Mucosa of descending colon (tissue), 3 donors: Measurements from ENCODE around the gene MVB12B. TPM values are rescaled to one million over a fixed set of nuclear protein-coding genes. Genes with fewer than 3 reads are reported as not detected.

Experiments
- ATAC-seq: fragments of 200-7000 bp; cut with Tn5 transposase; one replicate; pipeline ENCODE4 v1.9.1; 2020; ENCODE audit warnings: mild to moderate bottlenecking, moderate library complexity
- DNase-seq, 3 donors: peaks; one replicate each; pipeline ENCODE4 v3.0.0-alpha.2; 2020
- H3K36me3 ChIP-seq: fragments of 200-600 bp; one replicate; pipeline ENCODE4 v1.8.0; 2021; ENCODE audit warnings: low read depth, mild to moderate bottlenecking
- H3K4me1 ChIP-seq: fragments of 200-600 bp; one replicate; pipeline ENCODE4 v1.8.0; 2021; ENCODE audit warnings: low read depth, mild to moderate bottlenecking
- H3K4me3 ChIP-seq: fragments of 200-600 bp; one replicate; pipeline ENCODE4 v1.8.0; 2021; ENCODE audit warnings: mild to moderate bottlenecking
- H3K9me3 ChIP-seq: fragments of 200-600 bp; one replicate; pipeline ENCODE4 v1.8.0; 2021; ENCODE audit warnings: mild to moderate bottlenecking
- CTCF ChIP-seq: fragments of 200-600 bp; IDR thresholded peaks from one replicate; pipeline ENCODE4 v1.8.0; 2022; ENCODE audit warnings: antibody characterized with exemption, mild to moderate bottlenecking
- intact Hi-C, 2 donors: fragments of 100-400 bp; cut with DNase I in 1 of 2; cut with micrococcal nuclease in 1 of 2; formaldehyde crosslinking; loops; one replicate each; pipeline versions ENCODE4 v1.11.0 to v1.11.1; 2022; cut with DNase I, micrococcal nuclease
- total RNA-seq, 3 donors: library from RNA; stranded (reverse); fragmentation: NEBNext Ultra II Directional in 2 of 3; extraction: Animal tissue kit (Norgen Biotek cat#: 25700) in 2 of 3; gene quantifications; one replicate each; pipeline versions ENCODE4 v1.2.1 to v1.2.4, GENCODE V29; 2021 to 2023
- donor health status: DM: no; HTN: no; CAD: no; lungs with moderate emphysema.
- donor health status: DM: no; HTN: no; CAD: no.
- donor health status: DM: no; HTN: yes; CAD: no.

Gene MVB12B
- total RNA-seq, 3 donors from 2014 or later, result 16.8 to 26.4 (median 21.6) TPM

- DNase-seq (no peak), ATAC-seq (no peak)
- Histone ChIP-seq H3K4me1 (peaks cover 11% of the 10 kb centered on the region), H3K9me3 (no peaks in the 10 kb centered on the region), H3K4me3 (no peak overlapping the region), H3K36me3 (no peaks in the 10 kb centered on the region)
- intact Hi-C loops, result no loop called here
- no peak for TF ChIP-seq CTCF
Measured at GRCh38 chr9:126295516-126295915, 31.1 kb upstream of the MVB12B start.

- no peak for TF ChIP-seq CTCF
- intact Hi-C loops, result no loop called here
- no peak for ATAC-seq
Measured at GRCh38 chr9:126295936-126296600, 30.6 kb upstream of the MVB12B start.

GRCh38 chr9:126296687-126297086, 29.9 kb upstream of the MVB12B start:
- Histone ChIP-seq H3K4me1 (peaks cover 11% of the 10 kb centered on the region), H3K9me3 (no peaks in the 10 kb centered on the region), H3K36me3 (no peaks in the 10 kb centered on the region), H3K4me3 (no peak overlapping the region)
- ATAC-seq (no peak), DNase-seq (no peak)
- intact Hi-C loops, result no loop called here
- no peak for TF ChIP-seq CTCF

More at GRCh38 chr9:126295936-126296600, 30.6 kb upstream of the MVB12B start:
- Histone ChIP-seq H3K36me3 (no peaks in the 10 kb centered on the region), H3K9me3 (no peaks in the 10 kb centered on the region), H3K4me3 (no peak overlapping the region), H3K4me1 (peaks cover 11% of the 10 kb centered on the region)
- peak in 1 of 3 donors; percentile 42 for DNase-seq

GRCh38 chr9:126297661-126298060, 29.0 kb upstream of the MVB12B start:
- peaks cover 11% of the 10 kb centered on the region for H3K4me1 ChIP-seq
- no peak overlapping the region for H3K4me3 ChIP-seq
- no peaks in the 10 kb centered on the region for H3K36me3 ChIP-seq
- no peaks in the 10 kb centered on the region for H3K9me3 ChIP-seq
- no peak for TF ChIP-seq CTCF
- no peak for ATAC-seq
- DNase-seq, result no peak
- intact Hi-C loops, result no loop called here

- Histone ChIP-seq H3K36me3 (no peaks in the 10 kb centered on the region), H3K9me3 (no peaks in the 10 kb centered on the region), H3K4me3 (no peak overlapping the region), H3K4me1 (peaks cover 11% of the 10 kb centered on the region)
- DNase-seq (peak; percentile 61 to 78 (median 63)), ATAC-seq (peak; percentile 93)
- intact Hi-C loops, result no loop called here
- no peak for TF ChIP-seq CTCF
Measured at GRCh38 chr9:126298063-126298801, 28.4 kb upstream of the MVB12B start.
